IMR-90 (cell line): Measurements from ENCODE around the gene CCP110.

Experiments
- BHLHE40 ChIP-seq: fragments of 150-350 bp; IDR thresholded peaks from 2 replicates; pipeline ENCODE4 v1.6.1; 2016; ENCODE audit warnings: mild to moderate bottlenecking, low read depth, low read length
- CEBPB ChIP-seq: IDR thresholded peaks from 2 replicates; pipeline ENCODE4 v1.6.1; 2012; ENCODE audit warnings: low read depth, low read length, improper control_type of control experiment
- CHD1 ChIP-seq: IDR thresholded peaks from 2 replicates; pipeline ENCODE4 v1.6.1; 2012; ENCODE audit warnings: low read depth, low read length, improper control_type of control experiment
- CTCF ChIP-seq: conservative IDR thresholded peaks from 2 replicates; pipeline ENCODE4 v1.5.1; 2012; ENCODE audit warnings: mild to moderate bottlenecking, low read depth, low read length, improper control_type of control experiment
- ELK1 ChIP-seq: fragments of 150-350 bp; IDR thresholded peaks from 2 replicates; pipeline ENCODE4 v1.6.1; 2016; ENCODE audit warnings: low read depth, mild to moderate bottlenecking, low read length, moderate library complexity, borderline replicate concordance
- FOS ChIP-seq: fragments of 150-350 bp; IDR thresholded peaks from 2 replicates; pipeline ENCODE4 v1.6.1; 2016; ENCODE audit warnings: low read depth, low read length
- MAZ ChIP-seq: IDR thresholded peaks from 2 replicates; pipeline ENCODE4 v1.6.1; 2012; ENCODE audit warnings: low read depth, mild to moderate bottlenecking, low read length, improper control_type of control experiment, moderate library complexity, borderline replicate concordance
- MXI1 ChIP-seq: IDR thresholded peaks from 2 replicates; pipeline ENCODE4 v1.6.1; 2012; ENCODE audit warnings: low read depth, mild to moderate bottlenecking, low read length, moderate library complexity, borderline replicate concordance
- POLR2A ChIP-seq: IDR thresholded peaks from 2 replicates; pipeline ENCODE4 v1.6.1; 2012; ENCODE audit warnings: mild to moderate bottlenecking, low read depth, low read length
- RAD21 ChIP-seq: IDR thresholded peaks from 2 replicates; pipeline ENCODE4 v1.6.1; 2012; ENCODE audit warnings: low read length, improper control_type of control experiment
- RCOR1 ChIP-seq: IDR thresholded peaks from 2 replicates; pipeline ENCODE4 v1.6.1; 2012; ENCODE audit warnings: mild to moderate bottlenecking, low read length, improper control_type of control experiment; ENCODE audit not compliant: insufficient replicate concordance
- RFX5 ChIP-seq: IDR thresholded peaks from 2 replicates; pipeline ENCODE4 v1.8.0; 2012; ENCODE audit warnings: low read depth, mild to moderate bottlenecking, low read length, moderate library complexity
- SMC3 ChIP-seq: fragments of 150-350 bp; IDR thresholded peaks from 2 replicates; pipeline ENCODE4 v1.6.1; 2016; ENCODE audit warnings: low read depth, mild to moderate bottlenecking, antibody characterized with exemption, low read length, moderate library complexity
- USF2 ChIP-seq: fragments of 150-350 bp; IDR thresholded peaks from 2 replicates; pipeline ENCODE4 v1.6.1; 2017; ENCODE audit warnings: mild to moderate bottlenecking, antibody characterized with exemption, low read length, low read depth

GRCh38 chr16:19484096-19484495, 39.6 kb upstream of the CCP110 start:
- TF ChIP-seq CTCF (no peak), POLR2A (no peak), ELK1 (no peak), BHLHE40 (no peak), MAZ (no peak), RFX5 (no peak), MXI1 (no peak), SMC3 (no peak), USF2 (no peak), FOS (no peak), RAD21 (no peak), CEBPB (no peak), RCOR1 (no peak), CHD1 (no peak)
